ENCODE data around the gene HNRNPL.
"Not testable (repeated sequence)": the region's sequence is repeated elsewhere in the genome, so short reads cannot be mapped to it uniquely, and the experiment has no call there.

HNRNPL gene

GRCh38 chr19:38849860-38850435 lies at the start of gene HNRNPL:
HNRNPL (minus strand) TSS chr19:38849986; CDS start chr19:38849966, 20 bp downstream.
- DNase-seq: peak; percentile 100

- DNase-seq: no peak
These were observed 49.1 kb upstream of the HNRNPL start for GRCh38 chr19:38898788-38899446.

GRCh38 chr19:38894968-38895367 lies 45.2 kb upstream of the HNRNPL start:
- no peak for DNase-seq

GRCh38 chr19:38893341-38893771 lies 43.6 kb upstream of the HNRNPL start:
- DNase-seq: no peak

- DNase-seq: no peak
These were observed 43.1 kb upstream of the HNRNPL start for GRCh38 chr19:38892841-38893240.

- no peak for DNase-seq
These were observed 42.0 kb upstream of the HNRNPL start for GRCh38 chr19:38891771-38892170.

- no peak for DNase-seq
These were observed 40.9 kb upstream of the HNRNPL start for GRCh38 chr19:38890686-38891085.

- no peak for DNase-seq
These were observed 40.0 kb upstream of the HNRNPL start for GRCh38 chr19:38889803-38890202.

- DNase-seq: no peak
These were observed 39.1 kb upstream of the HNRNPL start for GRCh38 chr19:38888876-38889275.

- DNase-seq: not testable (repeated sequence)
These were observed 34.9 kb upstream of the HNRNPL start for GRCh38 chr19:38884691-38885090.

GRCh38 chr19:38883286-38883685 lies 33.5 kb upstream of the HNRNPL start:
- no peak for DNase-seq

GRCh38 chr19:38880882-38881609 lies 31.3 kb upstream of the HNRNPL start:
- DNase-seq: no peak

- DNase-seq: no peak
These were observed 30.5 kb upstream of the HNRNPL start for GRCh38 chr19:38880076-38880881.

GRCh38 chr19:38879400-38879751 lies 29.6 kb upstream of the HNRNPL start:
- no peak for DNase-seq

GRCh38 chr19:38878575-38879399 lies 29.0 kb upstream of the HNRNPL start:
- peak in 1 of 2 donors; percentile 13 for DNase-seq

GRCh38 chr19:38877781-38878574 lies 28.2 kb upstream of the HNRNPL start, which contains the start of gene RINL:
RINL (minus strand) TSS chr19:38878275; CDS start chr19:38876742, 1,533 bp downstream.
- peak; percentile 79 to 81 for DNase-seq

- DNase-seq: no peak
These were observed 26.0 kb upstream of the HNRNPL start for GRCh38 chr19:38875656-38876395.

GRCh38 chr19:38873400-38873799 lies 23.6 kb upstream of the HNRNPL start:
- not testable (repeated sequence) for DNase-seq

GRCh38 chr19:38870612-38871011 lies 20.8 kb upstream of the HNRNPL start:
- DNase-seq: no peak

- peak; percentile 95 to 96 for DNase-seq
These were observed 20.2 kb upstream of the HNRNPL start for GRCh38 chr19:38869836-38870607.

All from CD4-positive, alpha-beta T cell treated with Interleukin-4 for 1 hour (primary cell).